HepG2 (cell line): ENCODE measurements around the gene NUDT3. TPM values are rescaled to one million over a fixed set of nuclear protein-coding genes. Genes with fewer than 3 reads are reported as not detected.
"Not testable (repeated sequence)": the region's sequence is repeated elsewhere in the genome, so short reads cannot be mapped to it uniquely, and the experiment has no call there.

Source experiments
- ATAC-seq: fragments of 200-7000 bp; cut with Tn5 transposase; 3 replicates; pipeline ENCODE4 v1.9.1; 2020; ENCODE audit warnings: mild to moderate bottlenecking, moderate library complexity
- BruUV-seq: library from RNA; stranded (reverse); fragments of 400-500 nt; replicated peaks from 2 replicates; lab custom pipeline; 2021; lab: Mats Ljungman, UMichigan
- CTCF ChIA-PET: fragments of 300-600 bp; formaldehyde crosslinking; extraction: SDS; loops from one replicate; lab custom pipeline; 2021; ENCODE audit warnings: low total read pairs, inconsistent platforms, low intra/inter-chr PET ratio; lab: Yijun Ruan, JAX
- POLR2A ChIA-PET: fragments of 350-600 bp; sonication (Branson Sonifier 250); formaldehyde crosslinking; loops from one replicate; lab custom pipeline; 2020; ENCODE audit warnings: antibody characterized with exemption, inconsistent platforms; lab: Yijun Ruan, JAX
- DNase-seq: peaks from one replicate; pipeline ENCODE4 v3.0.0-alpha.2; 2015; ENCODE audit warnings: low spot score
- FAIRE-seq: peaks from 3 replicates; lab custom pipeline; 2011; peaks lifted over from hg19 to GRCh38; lab: Jason Lieb, UNC
- H2AFZ ChIP-seq: one replicate; pipeline ENCODE4 v1.6.1; 2011; ENCODE audit warnings: low read length, inconsistent platforms
- H3K27ac ChIP-seq: fragments of 300-600 bp; 3 replicates; pipeline ENCODE4 v1.8.0; 2011; ENCODE audit warnings: mixed run types, mild to moderate bottlenecking, mixed read lengths, low read length, inconsistent platforms; ENCODE audit not compliant: insufficient read depth; ENCODE audit errors: extremely low read length
- H3K27me3 ChIP-seq, 2 experiments: fragments of 200-600 bp in 1 of 2; 2 replicates in 1 of 2; 3 replicates in 1 of 2; pipeline versions ENCODE4 v1.6.0 to v1.8.0; 2011; ENCODE audit warnings: low read length in 2 of 2, mild to moderate bottlenecking in 2 of 2, moderate library complexity in 2 of 2, inconsistent platforms in 1 of 2; ENCODE audit not compliant: insufficient read depth in 2 of 2, control insufficient read depth in 1 of 2
- H3K36me3 ChIP-seq, 2 experiments: fragments of 200-600 bp in 1 of 2; replicated peaks in 1 of 2; 2 replicates in 1 of 2; 3 replicates in 1 of 2; pipeline versions ENCODE4 v1.5.1 to v1.8.0; 2011; ENCODE audit warnings: low read length in 2 of 2, inconsistent platforms in 1 of 2; ENCODE audit not compliant: insufficient read depth in 2 of 2, control insufficient read depth in 1 of 2
- H3K4me1 ChIP-seq: 2 replicates; pipeline ENCODE4 v1.5.1; 2012; ENCODE audit warnings: low read length, inconsistent platforms; ENCODE audit not compliant: insufficient read depth
- H3K4me2 ChIP-seq: 2 replicates; pipeline ENCODE4 v1.6.0; 2011; ENCODE audit warnings: low read depth, low read length, inconsistent platforms
- H3K4me3 ChIP-seq, 3 experiments: fragments of 200-600 bp in 1 of 3; sonication (generic), shearing (Covaris generic) in 1 of 3; replicated peaks in 1 of 3; 2 replicates each; pipeline ENCODE4 v1.5.1; 2011 to 2016; ENCODE audit warnings: low read length in 3 of 3, inconsistent platforms in 2 of 3, low read depth in 2 of 3, mild to moderate bottlenecking in 2 of 3, control low read depth in 1 of 3, mixed read lengths in 1 of 3; ENCODE audit not compliant: insufficient read depth in 1 of 3
- H3K79me2 ChIP-seq: one replicate; pipeline ENCODE4 v1.6.1; 2011; ENCODE audit warnings: low read length, inconsistent platforms; ENCODE audit not compliant: insufficient read depth
- H3K9ac ChIP-seq: 2 replicates; pipeline ENCODE4 v1.6.0; 2011; ENCODE audit warnings: mild to moderate bottlenecking, low read depth, low read length, inconsistent platforms; ENCODE audit not compliant: insufficient read depth
- H3K9me3 ChIP-seq: 2 replicates; pipeline ENCODE4 v1.5.1; 2012; ENCODE audit warnings: mild to moderate bottlenecking, low read length
- H4K20me1 ChIP-seq: 2 replicates; pipeline ENCODE4 v1.6.0; 2011; ENCODE audit warnings: inconsistent platforms, mild to moderate bottlenecking, low read length, moderate library complexity; ENCODE audit not compliant: insufficient read depth
- NFYB ChIP-seq: sonication (generic); formaldehyde crosslinking; IDR thresholded peaks from 2 replicates; pipeline ENCODE4 v1.4.0; 2020; ENCODE audit warnings: missing genetic modification reagents
- NFYC ChIP-seq: IDR thresholded peaks from 2 replicates; pipeline ENCODE4 v1.6.1; 2016; ENCODE audit warnings: missing genetic modification reagents, missing compliant biosample characterization
- WGBS: methylation state at CpG from one replicate; pipeline ENCODE4 v1.1.6; 2017; ENCODE audit warnings: low lambda C conversion rate; 5-methylcytosine and 5-hydroxymethylcytosine counted together
- in situ Hi-C: cut with HindIII; loops from 2 replicates; pipeline ENCODE4 v1.10.0; 2017; ENCODE audit warnings: low pct_unique_long_range_greater_than_20kb; ENCODE audit not compliant: extremely low pct_ligation_motif_present
- intact Hi-C: fragments of 100-400 bp; cut with micrococcal nuclease; formaldehyde crosslinking; loops from one replicate; pipeline ENCODE4 v1.10.0; 2022; ENCODE audit not compliant: unreplicated experiment
- polyA plus RNA-seq, 8 experiments: library from polyadenylated mRNA; depleted of rRNA in 3 of 8; stranded (reverse) in 7 of 8; unstranded in 1 of 8; fragments of >200 nt; fragmentation: Illumina TruSeq in 4 of 8; extraction: Trizol in 4 of 8; gene quantifications; 2 replicates each; pipeline versions ENCODE4 v1.2.1 to v1.2.3, GENCODE V29; 2011 to 2016; ENCODE audit warnings: low read depth in 4 of 8, missing spikeins in 1 of 8, mixed read lengths in 1 of 8; ENCODE audit not compliant: insufficient read depth in 1 of 8
- total RNA-seq, 5 experiments: library from RNA; depleted of rRNA; stranded (reverse); fragments of >200 nt; fragmentation: Illumina TruSeq; extraction: Trizol; gene quantifications; 2 replicates each; pipeline ENCODE4 v1.2.3, GENCODE V29; 2016; ENCODE audit warnings: low read depth in 1 of 5

Gene NUDT3
- total and polyA plus RNA-seq, 2 of the 13 experiments (the other 11 are each of a cell fraction or from before 2014, with no cell fraction given), result 20.2 to 20.6 TPM

GRCh38 chr6:34269658-34270341 lies 122.7 kb downstream of the NUDT3 start:
- CTCF ChIA-PET, FAIRE-seq, ATAC-seq, in situ Hi-C loops, H3K36me3 ChIP-seq, H3K9me3 ChIP-seq, POLR2A ChIA-PET, H3K27me3 ChIP-seq, intact Hi-C loops, H3K4me2 ChIP-seq, H3K9ac ChIP-seq, H3K27ac ChIP-seq, H4K20me1 ChIP-seq, H3K79me2 ChIP-seq, DNase-seq, H3K4me3 ChIP-seq, H2AFZ ChIP-seq: not testable (repeated sequence)
- H3K4me1 ChIP-seq, result peaks cover 32% of the 10 kb centered on the region
- WGBS, result 62% methylated on average over 17 of the region's 17 CpGs
- BruUV-seq, result TSS peak; percentile 91
- TF ChIP-seq NFYC (CRISPR knock-in tag) (0 out of 2 replicates have a peak, but pooled peaks have one; percentile 16), NFYB (CRISPR knock-in tag) (peak; percentile 42)

- FAIRE-seq, CTCF ChIA-PET, H4K20me1 ChIP-seq, POLR2A ChIA-PET, ATAC-seq, H3K9ac ChIP-seq, H3K4me3 ChIP-seq, H3K27me3 ChIP-seq, in situ Hi-C loops, BruUV-seq, H3K27ac ChIP-seq, DNase-seq, H3K4me2 ChIP-seq, H3K79me2 ChIP-seq, H3K9me3 ChIP-seq, H2AFZ ChIP-seq, H3K36me3 ChIP-seq, intact Hi-C loops: not testable (repeated sequence)
- no CpG with 5 or more reads among the region's 25 CpGs for WGBS
- peaks cover 26% of the 10 kb centered on the region for H3K4me1 ChIP-seq
These were observed 123.3 kb downstream of the NUDT3 start for GRCh38 chr6:34269132-34269531.
